GM13976 (cell line): Measurements from ENCODE around the gene RGS6.

Source experiments
- DNase-seq: peaks from one replicate; pipeline ENCODE4 v3.0.0; 2012; ENCODE audit warnings: low spot score
- CTCF ChIP-seq: IDR thresholded peaks from 2 replicates; pipeline ENCODE4 v1.5.1; 2012; ENCODE audit warnings: borderline replicate concordance, mild to moderate bottlenecking; ENCODE audit not compliant: insufficient read depth; ENCODE audit errors: extremely low read depth, missing control alignments, control extremely low read depth
- in situ Hi-C: fragments of 300-500 bp; cut with MboI; formaldehyde crosslinking; loops from one replicate; pipeline ENCODE4 v1.12.0; 2022; ENCODE audit warnings: low sequenced_read_pairs, mixed read lengths, inconsistent platforms; ENCODE audit not compliant: unreplicated experiment

Gene RGS6

GRCh38 chr14:72610831-72611200, 678.6 kb downstream of the RGS6 start:
- TF ChIP-seq CTCF: no peak
- in situ Hi-C loops: no loop called here
- no peak for DNase-seq

- in situ Hi-C loops: no loop called here
- no peak for TF ChIP-seq CTCF
- DNase-seq: no peak
Observed at GRCh38 chr14:72611506-72611905, 679.3 kb downstream of the RGS6 start.

- TF ChIP-seq CTCF: no peak
- DNase-seq: no peak
- in situ Hi-C loops: no loop called here
Observed at GRCh38 chr14:72612041-72612440, 679.8 kb downstream of the RGS6 start.

GRCh38 chr14:72613231-72613974, 681.2 kb downstream of the RGS6 start:
- DNase-seq: no peak
- TF ChIP-seq CTCF: no peak
- in situ Hi-C loops: no loop called here

- TF ChIP-seq CTCF: no peak
- no peak for DNase-seq
- in situ Hi-C loops: no loop called here
Observed at GRCh38 chr14:72613975-72614319, 681.7 kb downstream of the RGS6 start.

GRCh38 chr14:72614365-72614764, 682.1 kb downstream of the RGS6 start:
- no peak for DNase-seq
- no peak for TF ChIP-seq CTCF
- in situ Hi-C loops: no loop called here
